ENCODE results near the gene FKBP8. TPM values are rescaled to one million over a fixed set of nuclear protein-coding genes. Genes with fewer than 3 reads are reported as not detected.
"Not testable (repeated sequence)": the region's sequence is repeated elsewhere in the genome, so short reads cannot be mapped to it uniquely, and the experiment has no call there.

FKBP8 gene
- total RNA-seq, 4 donors from 2014 or later = 139 to 273 (median 205) TPM

GRCh38 chr19:18529782-18530181, 13.6 kb downstream of the FKBP8 start:
- DNase-seq = no peak
- no peaks in the 10 kb centered on the region for H3K4me1 ChIP-seq
- no peaks in the 10 kb centered on the region for H3K36me3 ChIP-seq
- H3K27me3 ChIP-seq = no peaks in the 10 kb centered on the region
- TF ChIP-seq CTCF (IDR thresholded peaks at IDR 0.05) = no peak
- no peak for TF ChIP-seq POLR2A (IDR thresholded peaks at IDR 0.05)
- H3K27ac ChIP-seq = no peak overlapping the region
- intact Hi-C loops (cut with DNase I; ENCODE audit: low total_unique reads) = no loop called here
- no peak overlapping the region for H3K4me3 ChIP-seq
- H3K9me3 ChIP-seq = no peaks in the 10 kb centered on the region

GRCh38 chr19:18526316-18526715, 17.1 kb downstream of the FKBP8 start:
- Histone ChIP-seq H3K9me3 (no peaks in the 10 kb centered on the region), H3K4me3 (no peak overlapping the region), H3K4me1 (no peaks in the 10 kb centered on the region), H3K27ac (no peak overlapping the region), H3K27me3 (no peaks in the 10 kb centered on the region), H3K36me3 (no peaks in the 10 kb centered on the region)
- TF ChIP-seq CTCF (IDR thresholded peaks at IDR 0.05) (no peak), POLR2A (IDR thresholded peaks at IDR 0.05) (no peak)
- intact Hi-C loops (cut with DNase I; ENCODE audit: low total_unique reads) = no loop called here
- no peak for DNase-seq

- TF ChIP-seq CTCF (IDR thresholded peaks at IDR 0.05) (no peak), POLR2A (IDR thresholded peaks at IDR 0.05) (no peak)
- no peaks in the 10 kb centered on the region for H3K4me1 ChIP-seq
- H3K36me3 ChIP-seq = no peaks in the 10 kb centered on the region
- H3K27ac ChIP-seq = no peak overlapping the region
- intact Hi-C loops (cut with DNase I; ENCODE audit: low total_unique reads) = no loop called here
- no peak for DNase-seq
- no peaks in the 10 kb centered on the region for H3K27me3 ChIP-seq
- H3K9me3 ChIP-seq = no peaks in the 10 kb centered on the region
- no peak overlapping the region for H3K4me3 ChIP-seq
Measured at GRCh38 chr19:18523841-18524240, 19.5 kb downstream of the FKBP8 start.

GRCh38 chr19:18522862-18523440, 20.4 kb downstream of the FKBP8 start:
- DNase-seq; H3K27me3 ChIP-seq; H3K36me3 ChIP-seq; H3K4me1 ChIP-seq; intact Hi-C loops (cut with DNase I; ENCODE audit: low total_unique reads); H3K9me3 ChIP-seq: not testable (repeated sequence)
- peak overlapping the region; percentile 51 to 56 for H3K27ac ChIP-seq
- peak overlapping the region in 1 of 2 donors; percentile 8 for H3K4me3 ChIP-seq

GRCh38 chr19:18522124-18522861, 21.1 kb downstream of the FKBP8 start:
- Histone ChIP-seq H3K27ac (peak overlapping the region; percentile 51 to 94), H3K36me3 (no peaks in the 10 kb centered on the region), H3K4me3 (peak overlapping the region; percentile 77 to 79), H3K4me1 (no peaks in the 10 kb centered on the region), H3K9me3 (no peaks in the 10 kb centered on the region), H3K27me3 (no peaks in the 10 kb centered on the region)
- intact Hi-C loops (cut with DNase I; ENCODE audit: low total_unique reads) = no loop called here
- peak in 2 of 4 experiments; percentile 24 to 29 for TF ChIP-seq CTCF (IDR thresholded peaks at IDR 0.05)
- peak; percentile 18 to 31 for TF ChIP-seq POLR2A (IDR thresholded peaks at IDR 0.05)
- DNase-seq = peak; percentile 100
